ENCODE measurements around the gene BATF3.

The BATF3 gene

GRCh38 chr1:212684521-212685090 is 15.0 kb downstream of the BATF3 start:
- DNase-seq (ENCODE audit: low read depth in 2 of 2) = no peak

GRCh38 chr1:212684076-212684475 is 15.6 kb downstream of the BATF3 start:
- DNase-seq (ENCODE audit: low read depth in 2 of 2) = no peak

GRCh38 chr1:212683357-212683722 is 16.3 kb downstream of the BATF3 start:
- DNase-seq (ENCODE audit: low read depth in 2 of 2) = no peak

- DNase-seq (ENCODE audit: low read depth in 2 of 2) = no peak
Observed at GRCh38 chr1:212680680-212681389, 18.8 kb downstream of the BATF3 start.

GRCh38 chr1:212678456-212679410 is 20.9 kb downstream of the BATF3 start:
- no peak for DNase-seq (ENCODE audit: low read depth in 2 of 2)

- no peak for DNase-seq (ENCODE audit: low read depth in 2 of 2)
Observed at GRCh38 chr1:212677573-212677972, 22.1 kb downstream of the BATF3 start.

GRCh38 chr1:212677136-212677535 is 22.5 kb downstream of the BATF3 start:
- no peak for DNase-seq (ENCODE audit: low read depth in 2 of 2)

GRCh38 chr1:212675675-212676074 is 24.0 kb downstream of the BATF3 start:
- no peak for DNase-seq (ENCODE audit: low read depth in 2 of 2)

GRCh38 chr1:212674872-212675271 is 24.8 kb downstream of the BATF3 start:
- DNase-seq (ENCODE audit: low read depth in 2 of 2) = no peak

GRCh38 chr1:212671342-212672031 is 28.2 kb downstream of the BATF3 start:
- no peak for DNase-seq (ENCODE audit: low read depth in 2 of 2)

- DNase-seq (ENCODE audit: low read depth in 2 of 2) = no peak
Observed at GRCh38 chr1:212670882-212671281, 28.8 kb downstream of the BATF3 start.

- no peak for DNase-seq (ENCODE audit: low read depth in 2 of 2)
Observed at GRCh38 chr1:212670301-212670700, 29.3 kb downstream of the BATF3 start.

GRCh38 chr1:212669600-212669999 is 30.0 kb downstream of the BATF3 start:
- DNase-seq (ENCODE audit: low read depth in 2 of 2) = no peak

GRCh38 chr1:212669102-212669501 is 30.5 kb downstream of the BATF3 start:
- no peak for DNase-seq (ENCODE audit: low read depth in 2 of 2)

GRCh38 chr1:212668477-212668876 is 31.2 kb downstream of the BATF3 start:
- DNase-seq (ENCODE audit: low read depth in 2 of 2) = no peak

- DNase-seq (ENCODE audit: low read depth in 2 of 2) = no peak
Observed at GRCh38 chr1:212667223-212668139, 32.2 kb downstream of the BATF3 start.

- DNase-seq (ENCODE audit: low read depth in 2 of 2) = no peak
Observed at GRCh38 chr1:212666116-212666775, 33.4 kb downstream of the BATF3 start.

- DNase-seq (ENCODE audit: low read depth in 2 of 2) = peak; percentile 41 to 73
Observed at GRCh38 chr1:212665241-212666115, 34.2 kb downstream of the BATF3 start.
